H7 (cell line): ENCODE results near the gene INO80. TPM values are rescaled to one million over a fixed set of nuclear protein-coding genes. Genes with fewer than 3 reads are reported as not detected.
"Not testable (repeated sequence)": the region's sequence is repeated elsewhere in the genome, so short reads cannot be mapped to it uniquely, and the experiment has no call there.

Source experiments
- DNase-seq: peaks from one replicate; pipeline ENCODE4 v3.0.0; 2012
- H3K27me3 ChIP-seq: 2 replicates; pipeline ENCODE4 v1.6.0; 2011; ENCODE audit warnings: mild to moderate bottlenecking, low read length; ENCODE audit not compliant: control insufficient read depth, insufficient read depth
- H3K36me3 ChIP-seq: replicated peaks from 2 replicates; pipeline ENCODE4 v1.5.1; 2011; ENCODE audit warnings: low read length; ENCODE audit not compliant: control insufficient read depth, insufficient read depth
- H3K4me3 ChIP-seq: 2 replicates; pipeline ENCODE4 v1.5.1; 2011; ENCODE audit warnings: low read depth, mild to moderate bottlenecking, control low read depth, low read length, moderate library complexity; ENCODE audit not compliant: insufficient read depth
- total RNA-seq: library from RNA; depleted of rRNA; stranded (reverse); fragments of >200 nt; shearing (Covaris generic); gene quantifications from 2 replicates; pipeline ENCODE4 v1.2.3, GENCODE V29; 2014

INO80 gene
- total RNA-seq, 1 experiment from 2014 or later = 17.1 TPM

DNA sequence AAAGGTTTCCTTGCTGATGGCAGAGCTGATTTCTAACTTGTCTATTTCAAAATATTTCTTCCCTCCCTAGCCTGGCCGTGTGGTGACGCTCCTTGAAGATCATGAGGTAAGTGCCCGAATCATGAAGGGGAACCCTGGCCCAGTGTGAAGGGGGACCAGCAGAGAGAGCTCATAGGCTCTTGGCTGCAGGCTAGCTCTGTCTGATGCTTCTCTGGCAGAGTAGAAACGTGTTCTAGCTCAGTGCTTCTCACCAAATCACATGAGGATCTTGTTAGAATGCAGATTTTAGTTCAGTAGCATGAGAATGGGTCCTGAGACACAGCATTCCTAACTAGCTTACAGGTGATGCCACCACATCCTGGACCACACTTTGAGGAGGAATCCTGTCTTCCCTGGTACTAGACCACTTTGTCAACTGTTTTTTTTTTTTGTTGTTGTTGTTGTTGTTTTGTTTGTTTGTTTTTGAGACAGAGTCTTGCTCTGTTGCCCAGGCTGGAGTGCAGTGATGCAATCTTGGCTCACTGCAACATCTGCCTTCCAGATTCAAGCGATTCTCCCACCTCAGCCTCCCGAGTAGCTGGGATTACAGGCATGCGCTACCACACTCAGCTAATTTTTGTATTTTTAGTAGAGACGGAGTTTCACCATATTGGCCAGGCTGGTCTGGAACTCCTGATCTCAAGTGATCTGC, 161.8 kb downstream of the INO80 start:
- Histone ChIP-seq H3K36me3 (peaks cover 18% of the 10 kb centered on the region), H3K4me3 (peak overlapping the region; percentile 95)
- peak; percentile 70 for DNase-seq

GRCh38 chr15:40953713-40954074, 162.4 kb downstream of the INO80 start:
- DNase-seq = no peak

More for the DNA sequence above, 161.8 kb downstream of the INO80 start:
- not testable (repeated sequence) for H3K27me3 ChIP-seq

GRCh38 chr15:40952901-40953712, 163.0 kb downstream of the INO80 start, which contains the start of gene CHAC1:
Gene CHAC1 (plus strand): TSS chr15:40953471. CDS start chr15:40953584, 113 bp downstream.
- Histone ChIP-seq H3K4me3 (peak within 1 kb of the TSS; percentile 95), H3K36me3 (peaks cover 18% of the 10 kb centered on the region), H3K27me3 (peaks cover 1% of the 10 kb centered on the region; the same call in 1 of the 2 replicates)
- DNase-seq = peak; percentile 100

More at GRCh38 chr15:40953713-40954074, 162.4 kb downstream of the INO80 start:
- Histone ChIP-seq H3K4me3 (peak overlapping the region; percentile 95), H3K36me3 (peaks cover 18% of the 10 kb centered on the region), H3K27me3 (peaks cover 1% of the 10 kb centered on the region; the same call in 1 of the 2 replicates)

- H3K4me3 ChIP-seq = peak overlapping the region; percentile 72
- H3K36me3 ChIP-seq = peaks cover 18% of the 10 kb centered on the region
- DNase-seq = no peak
- H3K27me3 ChIP-seq = peaks cover 1% of the 10 kb centered on the region; the same call in 1 of the 2 replicates
Observed at GRCh38 chr15:40952301-40952900, 163.7 kb downstream of the INO80 start.

GRCh38 chr15:40951764-40952163, 164.3 kb downstream of the INO80 start:
- Histone ChIP-seq H3K36me3 (peaks cover 18% of the 10 kb centered on the region), H3K27me3 (peaks cover 1% of the 10 kb centered on the region; the same call in 1 of the 2 replicates), H3K4me3 (no peak overlapping the region)
- no peak for DNase-seq

GRCh38 chr15:40949756-40950207, 166.3 kb downstream of the INO80 start:
- H3K27me3 ChIP-seq = peaks cover 3% of the 10 kb centered on the region; the same call in 1 of the 2 replicates
- H3K4me3 ChIP-seq = no peak overlapping the region
- H3K36me3 ChIP-seq = peaks cover under 1% of the 10 kb centered on the region; the same call in 1 of the 2 replicates
- peak; percentile 5 for DNase-seq

DNA sequence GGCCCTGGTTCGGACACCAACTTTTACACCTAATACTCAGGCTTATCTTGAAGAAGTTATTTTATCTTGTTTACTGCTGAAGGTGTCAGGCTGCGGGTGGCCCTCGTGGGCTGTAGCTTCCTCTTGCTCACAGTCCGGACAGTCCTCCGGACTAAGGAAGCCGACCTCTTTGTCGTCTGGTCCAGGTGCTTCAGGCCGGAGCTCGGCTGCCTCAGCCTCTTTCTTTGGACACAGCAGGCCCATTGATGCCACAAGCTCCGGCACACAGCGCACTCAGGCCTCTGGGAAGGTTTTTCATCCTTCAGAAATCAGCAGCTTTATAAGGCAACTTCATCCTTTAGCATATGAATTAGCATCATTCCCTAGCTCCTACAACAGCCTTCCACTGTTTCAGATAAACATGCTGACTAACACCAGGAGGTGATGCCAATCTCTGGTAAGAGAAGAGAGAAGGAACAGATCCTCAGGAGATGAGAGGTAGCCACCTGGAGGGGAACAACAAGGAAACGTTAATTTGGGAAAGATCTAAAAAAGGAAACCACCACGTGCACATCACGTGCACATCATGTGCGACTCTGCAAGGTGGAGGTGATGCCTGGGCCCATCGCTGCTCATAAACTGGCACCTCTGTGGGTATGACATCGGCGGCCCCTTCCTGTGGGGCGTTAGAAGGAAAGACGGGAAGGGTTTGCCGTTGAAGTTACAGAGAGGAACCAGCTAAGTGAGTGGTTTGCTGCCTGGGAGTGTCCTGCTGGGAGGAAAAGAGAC, 167.2 kb downstream of the INO80 start:
- Histone ChIP-seq H3K4me3 (no peak overlapping the region), H3K27me3 (peaks cover 5% of the 10 kb centered on the region; the same call in 1 of the 2 replicates), H3K36me3 (no peaks in the 10 kb centered on the region)
- peak; percentile 35 for DNase-seq

GRCh38 chr15:40944510-40945296, 171.4 kb downstream of the INO80 start:
- peaks cover 21% of the 10 kb centered on the region for H3K27me3 ChIP-seq
- DNase-seq = no peak
- no peaks in the 10 kb centered on the region for H3K36me3 ChIP-seq

DNA sequence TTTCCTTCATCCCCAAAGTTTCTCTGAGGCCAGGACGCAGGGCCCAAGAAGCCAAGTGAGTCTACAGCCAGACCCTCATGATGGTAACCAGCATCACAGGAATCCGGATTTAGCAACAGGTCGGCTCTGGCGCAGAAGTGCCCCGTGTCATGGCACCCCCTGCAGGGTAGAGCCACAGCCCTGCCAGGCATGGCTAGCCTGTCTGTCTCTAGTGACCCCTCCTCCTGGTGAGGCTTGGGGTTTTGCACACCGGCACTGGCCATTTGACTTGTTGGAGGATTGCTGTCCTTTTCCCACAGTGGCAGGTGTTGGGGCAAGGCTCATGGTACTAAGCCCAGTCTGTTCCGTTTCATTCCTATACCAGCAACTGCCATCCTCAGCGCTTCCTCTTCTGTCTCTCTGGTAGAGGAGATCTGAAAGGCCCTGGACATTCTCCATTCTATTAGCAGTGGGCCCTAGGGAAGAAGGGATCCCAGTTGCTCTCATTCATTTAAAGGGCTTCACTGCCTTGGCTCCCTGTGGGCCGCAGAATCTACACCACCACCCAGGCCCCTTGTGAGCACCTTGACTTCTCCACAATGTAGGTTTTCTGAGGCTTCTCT, 172.2 kb downstream of the INO80 start:
- DNase-seq = no peak
- H3K27me3 ChIP-seq = peaks cover 21% of the 10 kb centered on the region
- H3K4me3 ChIP-seq = no peak overlapping the region
- no peaks in the 10 kb centered on the region for H3K36me3 ChIP-seq

More at GRCh38 chr15:40944510-40945296, 171.4 kb downstream of the INO80 start:
- H3K4me3 ChIP-seq = no peak overlapping the region

- DNase-seq = no peak
- Histone ChIP-seq H3K36me3 (no peaks in the 10 kb centered on the region), H3K27me3 (peaks cover 21% of the 10 kb centered on the region), H3K4me3 (no peak overlapping the region)
Observed at GRCh38 chr15:40942878-40943277, 173.2 kb downstream of the INO80 start.

GRCh38 chr15:40942337-40942854, 173.7 kb downstream of the INO80 start:
- Histone ChIP-seq H3K4me3 (peak overlapping the region; percentile 51), H3K27me3 (peaks cover 21% of the 10 kb centered on the region), H3K36me3 (no peaks in the 10 kb centered on the region)
- peak; percentile 64 for DNase-seq

GRCh38 chr15:40941528-40942336, 174.3 kb downstream of the INO80 start:
- Histone ChIP-seq H3K4me3 (peak overlapping the region; percentile 51), H3K36me3 (no peaks in the 10 kb centered on the region), H3K27me3 (peaks cover 21% of the 10 kb centered on the region)
- peak; percentile 99 for DNase-seq
